Glomerular endothelial cell (primary cell): ENCODE data around the gene PTPN2. TPM values are rescaled to one million over a fixed set of nuclear protein-coding genes. Genes with fewer than 3 reads are reported as not detected.
"Not testable (repeated sequence)": the region's sequence is repeated elsewhere in the genome, so short reads cannot be mapped to it uniquely, and the experiment has no call there.

ENCODE experiments used
- DNase-seq: peaks from one replicate; pipeline ENCODE4 v3.0.0-alpha.2; 2011; ENCODE audit warnings: low read depth, low spot score; ENCODE audit errors: extremely low read depth
- total RNA-seq: library from RNA; depleted of rRNA; stranded (reverse); fragments of >200 nt; gene quantifications from 2 replicates; pipeline ENCODE4 v1.2.3, GENCODE V29; 2015

The PTPN2 gene
- 20.6 and 21.8 TPM in 2 replicates for total RNA-seq

- peak; percentile 64 for DNase-seq
Measured at GRCh38 chr18:12883684-12884405, at the start of gene PTPN2. TSS of gene PTPN2 (minus strand) at chr18:12884237. CDS start at chr18:12884141, 96 bp downstream.

GRCh38 chr18:12933327-12933726, 49.3 kb upstream of the PTPN2 start:
- no peak for DNase-seq

- DNase-seq, result no peak
Measured at GRCh38 chr18:12930908-12931307, 46.9 kb upstream of the PTPN2 start.

GRCh38 chr18:12930376-12930775, 46.3 kb upstream of the PTPN2 start:
- DNase-seq, result no peak

- no peak for DNase-seq
Measured at GRCh38 chr18:12929477-12930083, 45.5 kb upstream of the PTPN2 start.

- no peak for DNase-seq
Measured at GRCh38 chr18:12928641-12929040, 44.6 kb upstream of the PTPN2 start.

GRCh38 chr18:12928206-12928605, 44.2 kb upstream of the PTPN2 start:
- DNase-seq, result no peak

- no peak for DNase-seq
Measured at GRCh38 chr18:12924616-12925015, 40.6 kb upstream of the PTPN2 start.

- DNase-seq, result no peak
Measured at GRCh38 chr18:12922266-12922665, 38.2 kb upstream of the PTPN2 start.

GRCh38 chr18:12921178-12921577, 37.1 kb upstream of the PTPN2 start:
- no peak for DNase-seq

GRCh38 chr18:12911929-12912703, 28.1 kb upstream of the PTPN2 start:
- DNase-seq, result no peak

- no peak for DNase-seq
Measured at GRCh38 chr18:12911025-12911928, 27.2 kb upstream of the PTPN2 start.

- no peak for DNase-seq
Measured at GRCh38 chr18:12908706-12909105, 24.7 kb upstream of the PTPN2 start.

GRCh38 chr18:12907258-12907925, 23.4 kb upstream of the PTPN2 start:
- no peak for DNase-seq

GRCh38 chr18:12906773-12907172, 22.7 kb upstream of the PTPN2 start:
- no peak for DNase-seq

- DNase-seq, result no peak
Measured at GRCh38 chr18:12906119-12906518, 22.1 kb upstream of the PTPN2 start.

- DNase-seq, result no peak
Measured at GRCh38 chr18:12904012-12904516, 20.0 kb upstream of the PTPN2 start.

GRCh38 chr18:12901208-12901607, 17.2 kb upstream of the PTPN2 start:
- not testable (repeated sequence) for DNase-seq

- not testable (repeated sequence) for DNase-seq
Measured at GRCh38 chr18:12896784-12897333, 12.8 kb upstream of the PTPN2 start.

GRCh38 chr18:12895626-12896025, 11.6 kb upstream of the PTPN2 start:
- DNase-seq, result no peak
